Osteoblast (primary cell): ENCODE results near the gene TMEM255B. TPM values are rescaled to one million over a fixed set of nuclear protein-coding genes. Genes with fewer than 3 reads are reported as not detected.

Experiments used
- DNase-seq: peaks from one replicate; pipeline ENCODE4 v3.0.0; 2011; ENCODE audit warnings: low spot score, mixed read lengths; ENCODE audit not compliant: insufficient read length; ENCODE audit errors: missing footprints
- H2AFZ ChIP-seq: 2 replicates; pipeline ENCODE4 v1.6.0; 2011; ENCODE audit warnings: mild to moderate bottlenecking, low read length
- H3K27ac ChIP-seq: 2 replicates; pipeline ENCODE4 v1.5.1; 2011; ENCODE audit warnings: mild to moderate bottlenecking, low read depth, low read length, moderate library complexity
- H3K27me3 ChIP-seq: 2 replicates; pipeline ENCODE4 v1.6.0; 2012; ENCODE audit warnings: mild to moderate bottlenecking, control low read depth, inconsistent platforms, low read length, moderate library complexity; ENCODE audit not compliant: insufficient read depth
- H3K36me3 ChIP-seq: 2 replicates; pipeline ENCODE4 v1.5.1; 2011; ENCODE audit warnings: mild to moderate bottlenecking, low read length, control low read depth, moderate library complexity; ENCODE audit not compliant: insufficient read depth
- H3K4me1 ChIP-seq: 2 replicates; pipeline ENCODE4 v1.5.1; 2011; ENCODE audit warnings: mild to moderate bottlenecking, low read length, control low read depth, moderate library complexity; ENCODE audit not compliant: insufficient read depth
- H3K4me2 ChIP-seq: 2 replicates; pipeline ENCODE4 v1.6.0; 2011; ENCODE audit warnings: mild to moderate bottlenecking, low read length; ENCODE audit not compliant: insufficient read depth
- H3K4me3 ChIP-seq: fragments of 200-600 bp; sonication (generic); 3 replicates; pipeline ENCODE4 v1.5.1; 2012; ENCODE audit warnings: mild to moderate bottlenecking, low read length, inconsistent platforms; ENCODE audit not compliant: insufficient read depth
- H3K79me2 ChIP-seq: 2 replicates; pipeline ENCODE4 v1.6.0; 2012; ENCODE audit warnings: mild to moderate bottlenecking, low read length, control low read depth, inconsistent platforms; ENCODE audit not compliant: insufficient read depth
- H3K9me3 ChIP-seq: 2 replicates; pipeline ENCODE4 v1.5.1; 2011; ENCODE audit warnings: low read depth, low read length, control low read depth
- H4K20me1 ChIP-seq: 2 replicates; pipeline ENCODE4 v1.6.0; 2012; ENCODE audit warnings: mild to moderate bottlenecking, low read length, control low read depth; ENCODE audit not compliant: insufficient read depth
- total RNA-seq: library from RNA; depleted of rRNA; stranded (reverse); fragments of >200 nt; gene quantifications from 2 replicates; pipeline ENCODE4 v1.2.3, GENCODE V29; 2012
- TF ChIP-seq, protein P1 (sequence below): IDR thresholded peaks from 2 replicates; pipeline ENCODE4 v1.5.1; 2011; ENCODE audit warnings: mild to moderate bottlenecking, low read depth, low read length, moderate library complexity; ENCODE audit errors: extremely low read depth

The TMEM255B gene
- total RNA-seq, 1 donor = 1.8 TPM

DNA sequence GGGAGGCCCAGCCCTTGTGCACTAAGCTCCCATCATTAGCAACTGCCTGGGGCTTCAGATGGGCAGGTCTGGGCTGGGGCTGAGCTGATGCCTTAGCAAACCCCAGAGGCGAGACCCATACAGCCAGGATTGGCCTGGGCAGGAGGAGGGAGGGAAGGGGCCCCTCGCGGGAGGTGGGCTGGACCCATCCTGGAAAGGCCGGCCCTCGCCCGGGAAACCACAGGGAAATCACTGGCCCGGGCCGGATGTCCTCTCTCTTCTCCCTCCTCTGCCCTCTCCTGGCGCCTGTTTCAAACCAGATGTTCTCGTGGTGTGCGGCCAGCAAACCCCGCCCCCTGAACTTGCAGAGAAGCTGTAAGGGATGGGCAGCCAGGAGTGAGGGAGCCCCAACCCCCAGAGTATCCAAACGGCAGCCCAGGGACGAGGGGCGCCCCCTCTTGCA is 43.1 kb downstream of the TMEM255B start:
- no peaks in the 10 kb centered on the region for H3K36me3 ChIP-seq
- peak; percentile 98 for DNase-seq
- no peaks in the 10 kb centered on the region for H3K9me3 ChIP-seq
- peak overlapping the region; percentile 23 for H3K4me2 ChIP-seq
- no peaks in the 10 kb centered on the region for H4K20me1 ChIP-seq
- peaks cover 5% of the 10 kb centered on the region for H3K27me3 ChIP-seq
- peak overlapping the region; percentile 59 for H2AFZ ChIP-seq
- H3K4me3 ChIP-seq = no peak overlapping the region
- no peak overlapping the region for H3K27ac ChIP-seq
- TF ChIP-seq, protein P1, sequence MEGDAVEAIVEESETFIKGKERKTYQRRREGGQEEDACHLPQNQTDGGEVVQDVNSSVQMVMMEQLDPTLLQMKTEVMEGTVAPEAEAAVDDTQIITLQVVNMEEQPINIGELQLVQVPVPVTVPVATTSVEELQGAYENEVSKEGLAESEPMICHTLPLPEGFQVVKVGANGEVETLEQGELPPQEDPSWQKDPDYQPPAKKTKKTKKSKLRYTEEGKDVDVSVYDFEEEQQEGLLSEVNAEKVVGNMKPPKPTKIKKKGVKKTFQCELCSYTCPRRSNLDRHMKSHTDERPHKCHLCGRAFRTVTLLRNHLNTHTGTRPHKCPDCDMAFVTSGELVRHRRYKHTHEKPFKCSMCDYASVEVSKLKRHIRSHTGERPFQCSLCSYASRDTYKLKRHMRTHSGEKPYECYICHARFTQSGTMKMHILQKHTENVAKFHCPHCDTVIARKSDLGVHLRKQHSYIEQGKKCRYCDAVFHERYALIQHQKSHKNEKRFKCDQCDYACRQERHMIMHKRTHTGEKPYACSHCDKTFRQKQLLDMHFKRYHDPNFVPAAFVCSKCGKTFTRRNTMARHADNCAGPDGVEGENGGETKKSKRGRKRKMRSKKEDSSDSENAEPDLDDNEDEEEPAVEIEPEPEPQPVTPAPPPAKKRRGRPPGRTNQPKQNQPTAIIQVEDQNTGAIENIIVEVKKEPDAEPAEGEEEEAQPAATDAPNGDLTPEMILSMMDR = no peak
- H3K79me2 ChIP-seq = no peaks in the 10 kb centered on the region
- H3K4me1 ChIP-seq = peaks cover 3% of the 10 kb centered on the region

DNA sequence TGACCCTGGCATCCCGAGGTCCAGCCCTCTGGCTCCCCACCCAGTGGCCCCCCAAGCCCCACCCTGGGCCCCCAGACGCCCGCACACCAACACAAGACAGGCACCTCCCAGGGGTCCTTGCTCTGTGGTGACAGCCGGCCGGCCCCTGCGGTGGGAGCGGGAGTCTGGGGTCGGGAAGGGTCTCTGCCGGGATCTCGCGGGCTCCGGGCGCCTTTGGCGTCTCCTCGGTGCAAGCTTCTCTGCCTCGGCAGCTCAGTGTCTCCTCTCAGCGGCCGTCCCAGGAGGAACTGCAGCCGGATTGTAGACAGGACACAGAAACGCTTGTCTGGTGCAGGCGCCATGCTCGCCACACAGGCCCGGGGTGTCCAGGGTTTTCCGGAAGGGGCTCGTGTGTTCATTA is 43.7 kb downstream of the TMEM255B start:
- Histone ChIP-seq H3K27me3 (peaks cover 4% of the 10 kb centered on the region), H3K27ac (no peak overlapping the region), H4K20me1 (no peaks in the 10 kb centered on the region), H3K4me1 (peaks cover 3% of the 10 kb centered on the region), H2AFZ (no peak overlapping the region), H3K4me3 (no peak overlapping the region), H3K79me2 (no peaks in the 10 kb centered on the region), H3K4me2 (no peak overlapping the region), H3K9me3 (no peaks in the 10 kb centered on the region), H3K36me3 (no peaks in the 10 kb centered on the region)
- peak; percentile 81 for DNase-seq
- TF ChIP-seq, protein P1 = no peak

DNA sequence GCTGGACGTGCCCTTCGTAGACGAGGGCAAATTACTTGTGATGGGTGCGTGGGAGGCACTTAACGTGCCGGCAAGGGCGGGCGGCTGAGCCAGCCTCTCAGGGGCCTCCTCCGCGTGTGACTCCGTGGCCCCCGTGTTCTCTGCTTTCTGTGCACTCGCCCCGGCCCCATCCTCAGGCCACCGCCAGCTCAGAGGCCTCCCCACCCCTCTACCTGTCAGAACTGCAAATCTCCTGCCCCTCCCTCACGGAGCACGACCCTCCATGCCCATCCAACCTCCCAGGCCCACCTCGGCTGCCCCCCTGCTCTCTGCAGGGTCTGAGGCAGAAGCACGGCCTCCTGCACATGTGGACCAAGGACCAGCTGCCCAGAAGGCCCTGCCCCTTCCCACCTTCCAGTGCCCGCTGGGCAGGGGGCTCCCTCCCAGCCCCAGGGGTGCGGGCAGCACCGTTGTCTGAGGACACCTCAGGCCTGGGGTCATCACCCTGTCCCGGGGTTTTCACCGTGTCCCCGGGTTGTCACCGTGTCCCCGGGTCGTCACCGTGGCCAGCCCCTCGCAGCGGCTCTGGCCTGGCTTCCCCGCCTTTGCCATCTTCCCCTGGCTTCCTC is 44.5 kb downstream of the TMEM255B start:
- H2AFZ ChIP-seq = no peak overlapping the region
- H3K4me1 ChIP-seq = peaks cover 3% of the 10 kb centered on the region
- no peaks in the 10 kb centered on the region for H3K36me3 ChIP-seq
- no peak overlapping the region for H3K4me3 ChIP-seq
- TF ChIP-seq, protein P1 = no peak
- no peaks in the 10 kb centered on the region for H3K27me3 ChIP-seq
- H3K27ac ChIP-seq = no peak overlapping the region
- no peaks in the 10 kb centered on the region for H4K20me1 ChIP-seq
- DNase-seq = peak; percentile 68
- peaks cover 4% of the 10 kb centered on the region for H3K9me3 ChIP-seq
- no peak overlapping the region for H3K4me2 ChIP-seq
- H3K79me2 ChIP-seq = no peaks in the 10 kb centered on the region

DNA sequence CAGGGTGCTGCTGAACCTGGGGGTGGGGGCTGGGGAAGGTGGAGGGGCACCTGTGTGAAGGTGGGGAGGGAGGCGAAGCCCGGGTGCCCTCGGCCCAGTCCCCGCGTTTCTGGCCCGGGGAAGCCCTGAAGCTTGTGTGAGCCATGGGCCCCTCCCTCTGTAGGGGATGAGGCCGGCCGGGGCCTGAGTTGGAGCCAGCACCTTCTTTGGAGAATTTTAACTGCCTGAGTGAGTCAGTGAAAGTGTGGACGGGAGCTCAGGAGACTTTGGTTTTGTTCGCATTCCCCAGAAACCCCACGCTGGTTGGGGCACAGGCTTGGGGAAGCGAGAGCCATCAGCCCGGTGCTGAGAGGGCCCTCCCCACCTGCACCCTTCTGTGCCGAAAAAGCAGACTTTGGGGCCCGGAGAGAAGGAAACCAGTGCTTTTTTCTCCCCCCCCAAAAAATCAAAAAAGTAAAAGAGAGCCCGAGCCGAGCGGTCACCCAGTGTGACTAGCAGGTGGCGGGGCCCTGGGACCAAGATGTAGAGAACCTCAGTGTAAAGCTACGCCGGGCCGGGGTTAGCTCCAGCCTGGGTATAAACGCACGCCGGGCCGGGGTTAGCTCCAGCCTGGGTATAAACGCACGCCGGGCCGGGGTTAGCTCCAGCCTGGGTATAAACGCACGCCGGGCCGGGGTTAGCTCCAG is 45.1 kb downstream of the TMEM255B start:
- DNase-seq = peak; percentile 94
- no peak overlapping the region for H2AFZ ChIP-seq
- no peak overlapping the region for H3K4me3 ChIP-seq

More for the DNA sequence above, 45.1 kb downstream of the TMEM255B start:
- Histone ChIP-seq H3K9me3 (peaks cover 7% of the 10 kb centered on the region), H4K20me1 (no peaks in the 10 kb centered on the region), H3K4me2 (no peak overlapping the region), H3K79me2 (no peaks in the 10 kb centered on the region), H3K36me3 (no peaks in the 10 kb centered on the region), H3K27ac (no peak overlapping the region), H3K4me1 (peaks cover 3% of the 10 kb centered on the region), H3K27me3 (no peaks in the 10 kb centered on the region)
- TF ChIP-seq, protein P1 = no peak
